Measurements from ENCODE around the gene SREBF2. TPM values are rescaled to one million over a fixed set of nuclear protein-coding genes. Genes with fewer than 3 reads are reported as not detected.

The SREBF2 gene
- total and polyA plus RNA-seq, 4 donors, result 68.1 to 155 (median 75.9) TPM

DNA sequence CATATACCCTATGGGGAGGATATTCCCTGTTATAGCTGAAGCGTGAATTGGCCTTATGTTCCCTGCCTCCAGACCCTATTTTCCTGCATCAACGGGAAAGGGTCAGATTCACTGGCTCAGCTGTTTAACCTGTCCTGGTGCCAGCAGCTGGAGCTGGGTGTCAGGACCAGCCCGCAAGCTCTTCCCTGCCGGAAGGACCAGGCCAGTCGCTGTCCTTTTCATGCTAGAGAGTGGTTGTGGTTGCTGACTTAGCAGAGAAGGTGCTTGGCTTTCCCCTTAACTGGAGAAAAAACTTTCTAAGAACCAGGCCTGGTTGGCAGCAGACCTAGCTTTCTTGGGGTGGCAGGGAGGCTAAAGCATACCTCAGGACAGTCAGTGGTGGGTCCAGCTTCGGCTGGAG, 5.2 kb upstream of the SREBF2 start:
- Histone ChIP-seq H3K27me3 (ENCODE audit: control insufficient read depth in 3 of 3, insufficient read depth in 3 of 3, low read length in 2 of 3) (no peaks in the 10 kb centered on the region), H3K9ac (ENCODE audit: insufficient read depth in 1 of 2, low read length in 2 of 2) (no peak overlapping the region), H3K36me3 (ENCODE audit: control insufficient read depth in 4 of 4, insufficient read depth in 4 of 4, low read length in 4 of 4) (peaks cover 0 to 3% (median 2%) of the 10 kb centered on the region in 4 donors), H3K4me3 (no peak overlapping the region), H3K4me1 (ENCODE audit: control insufficient read depth in 5 of 5, insufficient read depth in 5 of 5, low read length in 5 of 5) (peaks cover 3 to 39% (median 16%) of the 10 kb centered on the region in 5 donors), H3K9me3 (ENCODE audit: control insufficient read depth in 4 of 4, insufficient read depth in 3 of 4, low read length in 3 of 4) (no peaks in the 10 kb centered on the region), H3K27ac (ENCODE audit: low read depth in 1 of 2, low read length in 1 of 2) (no peak overlapping the region)
- ATAC-seq (ENCODE audit: insufficient read depth, low FRiP score) (no peak), DNase-seq (peak in 2 of 3 donors; percentile 34 to 43)
- 83 to 91% methylated on average over 6 of the region's 6 CpGs for WGBS, 2 donors
- TF ChIP-seq, protein P1, sequence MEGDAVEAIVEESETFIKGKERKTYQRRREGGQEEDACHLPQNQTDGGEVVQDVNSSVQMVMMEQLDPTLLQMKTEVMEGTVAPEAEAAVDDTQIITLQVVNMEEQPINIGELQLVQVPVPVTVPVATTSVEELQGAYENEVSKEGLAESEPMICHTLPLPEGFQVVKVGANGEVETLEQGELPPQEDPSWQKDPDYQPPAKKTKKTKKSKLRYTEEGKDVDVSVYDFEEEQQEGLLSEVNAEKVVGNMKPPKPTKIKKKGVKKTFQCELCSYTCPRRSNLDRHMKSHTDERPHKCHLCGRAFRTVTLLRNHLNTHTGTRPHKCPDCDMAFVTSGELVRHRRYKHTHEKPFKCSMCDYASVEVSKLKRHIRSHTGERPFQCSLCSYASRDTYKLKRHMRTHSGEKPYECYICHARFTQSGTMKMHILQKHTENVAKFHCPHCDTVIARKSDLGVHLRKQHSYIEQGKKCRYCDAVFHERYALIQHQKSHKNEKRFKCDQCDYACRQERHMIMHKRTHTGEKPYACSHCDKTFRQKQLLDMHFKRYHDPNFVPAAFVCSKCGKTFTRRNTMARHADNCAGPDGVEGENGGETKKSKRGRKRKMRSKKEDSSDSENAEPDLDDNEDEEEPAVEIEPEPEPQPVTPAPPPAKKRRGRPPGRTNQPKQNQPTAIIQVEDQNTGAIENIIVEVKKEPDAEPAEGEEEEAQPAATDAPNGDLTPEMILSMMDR (IDR thresholded peaks at IDR 0.05; ENCODE audit: control extremely low read depth, extremely low read depth), result no peak

DNA sequence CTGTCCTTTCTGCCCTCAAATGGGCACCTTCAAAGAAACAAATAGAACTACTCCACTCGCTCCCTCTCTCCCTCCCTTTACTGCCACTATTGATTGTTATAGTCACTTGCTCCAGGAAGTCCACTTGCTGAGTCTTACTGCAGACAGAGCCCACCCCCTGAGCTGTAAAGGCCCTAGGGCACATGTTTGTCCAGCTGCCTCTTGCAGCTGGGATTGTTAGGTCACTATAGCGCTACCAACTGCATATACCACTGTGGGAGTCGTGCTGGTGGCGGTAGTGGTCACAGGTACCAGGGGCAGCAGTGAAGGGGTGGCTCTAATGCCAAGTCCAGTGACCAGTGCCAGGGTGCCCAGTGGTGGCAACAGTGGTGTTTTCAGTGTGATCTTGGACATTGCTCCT, 4.4 kb upstream of the SREBF2 start:
- Histone ChIP-seq H3K9ac (ENCODE audit: insufficient read depth in 1 of 2, low read length in 2 of 2) (no peak overlapping the region), H3K27me3 (ENCODE audit: control insufficient read depth in 3 of 3, insufficient read depth in 3 of 3, low read length in 2 of 3) (no peaks in the 10 kb centered on the region), H3K9me3 (ENCODE audit: control insufficient read depth in 4 of 4, insufficient read depth in 3 of 4, low read length in 3 of 4) (no peaks in the 10 kb centered on the region), H3K36me3 (ENCODE audit: control insufficient read depth in 4 of 4, insufficient read depth in 4 of 4, low read length in 4 of 4) (peaks cover 0 to 3% (median 2%) of the 10 kb centered on the region in 4 donors), H3K4me1 (ENCODE audit: control insufficient read depth in 5 of 5, insufficient read depth in 5 of 5, low read length in 5 of 5) (peaks cover 3 to 39% (median 16%) of the 10 kb centered on the region in 5 donors), H3K4me3 (no peak overlapping the region), H3K27ac (ENCODE audit: low read depth in 1 of 2, low read length in 1 of 2) (no peak overlapping the region)
- DNase-seq, result no peak
- TF ChIP-seq, protein P1 (IDR thresholded peaks at IDR 0.05; ENCODE audit: control extremely low read depth, extremely low read depth), result no peak
- 97 to 99% methylated on average over 4 of the region's 4 CpGs for WGBS, 2 donors
- no peak for ATAC-seq (ENCODE audit: insufficient read depth, low FRiP score)

DNA sequence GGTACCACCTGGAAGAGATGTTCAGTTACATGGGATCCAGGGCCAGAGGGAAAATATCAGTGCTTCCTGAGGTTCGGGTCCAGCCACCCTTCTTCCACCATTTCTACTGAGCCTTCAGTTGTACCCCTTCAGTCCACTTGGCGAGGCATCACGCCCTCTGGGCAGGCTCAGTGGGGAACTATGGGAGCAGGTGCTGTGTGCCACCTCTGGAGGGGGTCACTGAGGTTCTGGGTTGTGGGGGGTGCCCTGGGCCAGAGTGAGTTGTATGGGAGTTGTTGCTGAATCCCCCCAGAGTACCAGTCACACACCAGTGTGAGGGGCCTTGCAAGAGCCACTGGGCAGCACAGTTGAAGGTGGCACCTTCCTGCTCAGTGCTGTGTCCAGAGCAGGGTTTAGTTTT, 2.7 kb upstream of the SREBF2 start:
- DNase-seq (no peak), ATAC-seq (ENCODE audit: insufficient read depth, low FRiP score) (no peak)
- Histone ChIP-seq H3K4me3 (no peak overlapping the region), H3K36me3 (ENCODE audit: control insufficient read depth in 4 of 4, insufficient read depth in 4 of 4, low read length in 4 of 4) (peaks cover 0 to 2% (median 0%) of the 10 kb centered on the region in 4 donors), H3K9ac (ENCODE audit: insufficient read depth in 1 of 2, low read length in 2 of 2) (no peak overlapping the region), H3K27ac (ENCODE audit: low read depth in 1 of 2, low read length in 1 of 2) (no peak overlapping the region), H3K4me1 (ENCODE audit: control insufficient read depth in 5 of 5, insufficient read depth in 5 of 5, low read length in 5 of 5) (peaks cover 3 to 43% (median 14%) of the 10 kb centered on the region in 5 donors), H3K27me3 (ENCODE audit: control insufficient read depth in 3 of 3, insufficient read depth in 3 of 3, low read length in 2 of 3) (no peaks in the 10 kb centered on the region), H3K9me3 (ENCODE audit: control insufficient read depth in 4 of 4, insufficient read depth in 3 of 4, low read length in 3 of 4) (no peaks in the 10 kb centered on the region)
- WGBS, 2 donors, result 96 to 98% methylated on average over 3 of the region's 3 CpGs
- TF ChIP-seq, protein P1 (IDR thresholded peaks at IDR 0.05; ENCODE audit: control extremely low read depth, extremely low read depth), result no peak

DNA sequence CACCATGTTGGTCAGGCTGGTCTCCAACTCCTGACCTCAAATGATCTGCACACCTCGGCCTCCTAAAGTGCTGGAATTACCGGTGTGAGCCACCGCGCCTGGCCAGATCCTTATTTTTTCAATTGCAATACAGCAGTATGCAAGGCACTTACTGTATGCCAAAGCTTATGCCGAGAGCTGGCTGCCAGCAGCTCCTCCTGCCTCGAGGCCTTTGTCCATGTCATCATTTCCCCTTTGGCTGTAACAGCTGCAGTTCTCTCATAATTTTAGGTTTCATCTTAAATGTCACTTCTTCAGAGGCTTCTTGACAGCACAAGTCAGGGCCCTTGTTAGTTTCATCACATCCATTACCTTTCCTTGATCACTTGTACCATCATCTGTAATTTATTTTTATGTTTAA, 1.5 kb upstream of the SREBF2 start:
- DNase-seq (peak; percentile 34 to 58 (median 34)), ATAC-seq (ENCODE audit: insufficient read depth, low FRiP score) (no peak)
- Histone ChIP-seq H3K9me3 (ENCODE audit: control insufficient read depth in 4 of 4, insufficient read depth in 3 of 4, low read length in 3 of 4) (no peaks in the 10 kb centered on the region), H3K27ac (ENCODE audit: low read depth in 1 of 2, low read length in 1 of 2) (no peak overlapping the region), H3K9ac (ENCODE audit: insufficient read depth in 1 of 2, low read length in 2 of 2) (no peak overlapping the region), H3K4me3 (no peak overlapping the region), H3K36me3 (ENCODE audit: control insufficient read depth in 4 of 4, insufficient read depth in 4 of 4, low read length in 4 of 4) (peaks cover 0 to 7% (median 1%) of the 10 kb centered on the region in 4 donors), H3K27me3 (ENCODE audit: control insufficient read depth in 3 of 3, insufficient read depth in 3 of 3, low read length in 2 of 3) (no peaks in the 10 kb centered on the region), H3K4me1 (ENCODE audit: control insufficient read depth in 5 of 5, insufficient read depth in 5 of 5, low read length in 5 of 5) (peaks cover 0 to 31% (median 8%) of the 10 kb centered on the region in 5 donors)
- 40 to 58% methylated on average over 6 of the region's 6 CpGs for WGBS, 2 donors
- TF ChIP-seq, protein P1 (IDR thresholded peaks at IDR 0.05; ENCODE audit: control extremely low read depth, extremely low read depth), result no peak
